Suprapubic skin (tissue), 4 donors: ENCODE measurements around the gene AP2S1.

Experiments
- EP300 ChIP-seq: sonication (generic); formaldehyde crosslinking; IDR thresholded peaks from one replicate; pipeline ENCODE4 v1.6.1; 2017; ENCODE audit warnings: antibody characterized with exemption
- POLR2A ChIP-seq, 2 donors: fragments of 450-650 bp; IDR thresholded peaks; one replicate each; pipeline ENCODE4 v1.6.1; 2017; ENCODE audit warnings: antibody characterized with exemption in 2 of 2, mild to moderate bottlenecking in 2 of 2, moderate library complexity in 2 of 2
- POLR2AphosphoS5 ChIP-seq, 3 donors: sonication (generic); formaldehyde crosslinking; IDR thresholded peaks; one replicate each; pipeline ENCODE4 v1.6.1; 2017; ENCODE audit warnings: antibody characterized with exemption in 3 of 3
- TF ChIP-seq, protein P1 (sequence below), 2 donors: fragments of 200-600 bp in 1 of 2; fragments of 450-650 bp in 1 of 2; sonication (generic) in 1 of 2; IDR thresholded peaks; one replicate each; pipeline ENCODE4 v1.5.1; 2016 to 2019; ENCODE audit warnings: antibody characterized with exemption in 2 of 2, mild to moderate bottlenecking in 1 of 2, moderate library complexity in 1 of 2

DNA sequence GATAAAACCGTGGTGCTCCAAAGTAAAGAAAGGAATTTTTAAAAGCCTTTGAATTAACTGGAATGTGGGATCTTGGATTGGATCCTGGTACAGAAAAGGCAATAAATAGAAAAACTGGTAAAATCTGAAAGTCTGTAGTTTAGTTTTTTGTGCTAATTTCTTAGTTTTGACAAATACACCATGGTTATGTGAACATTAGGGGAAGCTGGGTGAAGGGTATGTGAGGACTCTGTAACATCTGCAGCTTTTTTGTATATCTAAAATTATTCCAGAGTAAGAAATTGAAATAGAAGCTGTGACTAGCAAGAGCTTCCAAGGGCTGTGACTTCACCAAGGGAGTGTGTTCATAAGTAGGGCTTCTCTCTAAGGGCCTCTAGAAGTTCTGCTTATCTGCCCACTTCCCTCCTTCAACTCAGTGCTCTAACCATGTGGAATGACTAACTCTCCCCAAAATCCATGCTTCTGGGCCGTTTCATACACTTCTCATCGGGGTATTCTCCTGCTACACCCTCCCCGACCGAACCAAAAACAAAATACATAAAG, 36.7 kb upstream of the AP2S1 start:
- TF ChIP-seq, protein P1, sequence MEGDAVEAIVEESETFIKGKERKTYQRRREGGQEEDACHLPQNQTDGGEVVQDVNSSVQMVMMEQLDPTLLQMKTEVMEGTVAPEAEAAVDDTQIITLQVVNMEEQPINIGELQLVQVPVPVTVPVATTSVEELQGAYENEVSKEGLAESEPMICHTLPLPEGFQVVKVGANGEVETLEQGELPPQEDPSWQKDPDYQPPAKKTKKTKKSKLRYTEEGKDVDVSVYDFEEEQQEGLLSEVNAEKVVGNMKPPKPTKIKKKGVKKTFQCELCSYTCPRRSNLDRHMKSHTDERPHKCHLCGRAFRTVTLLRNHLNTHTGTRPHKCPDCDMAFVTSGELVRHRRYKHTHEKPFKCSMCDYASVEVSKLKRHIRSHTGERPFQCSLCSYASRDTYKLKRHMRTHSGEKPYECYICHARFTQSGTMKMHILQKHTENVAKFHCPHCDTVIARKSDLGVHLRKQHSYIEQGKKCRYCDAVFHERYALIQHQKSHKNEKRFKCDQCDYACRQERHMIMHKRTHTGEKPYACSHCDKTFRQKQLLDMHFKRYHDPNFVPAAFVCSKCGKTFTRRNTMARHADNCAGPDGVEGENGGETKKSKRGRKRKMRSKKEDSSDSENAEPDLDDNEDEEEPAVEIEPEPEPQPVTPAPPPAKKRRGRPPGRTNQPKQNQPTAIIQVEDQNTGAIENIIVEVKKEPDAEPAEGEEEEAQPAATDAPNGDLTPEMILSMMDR (IDR thresholded peaks at IDR 0.05) = no peak
- TF ChIP-seq POLR2A (IDR thresholded peaks at IDR 0.05) (no peak), POLR2AphosphoS5 (IDR thresholded peaks at IDR 0.05) (no peak), EP300 (no peak)
